ENCODE measurements around the gene LCAT. TPM values are rescaled to one million over a fixed set of nuclear protein-coding genes. Genes with fewer than 3 reads are reported as not detected.

LCAT gene
- total and polyA plus RNA-seq, 9 of the 15 experiments (the other 6 are each of a cell fraction or from before 2014, with no cell fraction given): 0.46 to 21.0 (median 5.0) TPM

- peak; percentile 52; the same call in 1 of the 2 replicates for TF ChIP-seq POLR2AphosphoS2 (IDR thresholded peaks at IDR 0.05; ENCODE audit: low read length)
These were observed 3.4 kb downstream of the LCAT start (continued) for GRCh38 chr16:67940446-67941089.

GRCh38 chr16:67939507-67940445, 4.1 kb downstream of the LCAT start:
- ChIA-PET POLR2A (interaction anchor here (0.6 kb wide), 2 partner anchors 24 to 66 kb away, joined by 3 to 4 read pairs; no protein-coding TSS in a partner anchor), CTCF (ENCODE audit: low intra/inter-chr PET ratio) (no interaction called here)
- Histone ChIP-seq H3K79me2 (ENCODE audit: control insufficient read depth, insufficient read depth, low read length) (peaks cover 28% of the 10 kb centered on the region), H3K9ac (ENCODE audit: insufficient read depth in 1 of 2, low read depth in 2 of 2, low read length in 2 of 2) (peak overlapping the region in 1 of 2 experiments; percentile 68; a peak in 2 of 4 replicates), H4K20me1 (replicated peaks; ENCODE audit: control insufficient read depth, insufficient read depth, low read length) (peaks cover 12% of the 10 kb centered on the region; the same call in 1 of the 2 replicates), H3K9me1 (ENCODE audit: control insufficient read depth, insufficient read depth, low read length) (no peaks in the 10 kb centered on the region), H3K9me3 (replicated peaks; ENCODE audit: control insufficient read depth, insufficient read depth, low read depth, low read length) (no peaks in the 10 kb centered on the region; the same call in 1 of the 2 replicates), H3K4me1 (replicated peaks in 1 of 2; ENCODE audit: control insufficient read depth in 2 of 2, insufficient read depth in 2 of 2, low read length in 2 of 2) (peaks cover 17 to 76% of the 10 kb centered on the region in 2 experiments), H3K27me3 (ENCODE audit: control insufficient read depth in 2 of 2, insufficient read depth in 2 of 2, low read length in 2 of 2) (no peaks in the 10 kb centered on the region), H2AFZ (ENCODE audit: low read depth, low read length) (no peak overlapping the region), H3K36me3 (ENCODE audit: control insufficient read depth, insufficient read depth, low read length) (peaks cover 44% of the 10 kb centered on the region; the same call in 2 of the 3 replicates), H3K27ac (ENCODE audit: extremely low read depth, low read depth, low read length) (no peak overlapping the region), H3K4me2 (ENCODE audit: insufficient read depth, low read length) (no peak overlapping the region), H3K4me3 (no peak overlapping the region)
- in situ Hi-C loops (cut with MboI) (no loop called here), intact Hi-C loops (cut with micrococcal nuclease) (loop anchor here (5.0 to 10.0 kb wide), 2 partner anchors 103 to 415 kb away; partner anchors contain the start of gene RIPOR1)
- BruUV-seq (replicated peaks): no TSS peak
- ATAC-seq (no peak), FAIRE-seq (no peak), DNase-seq (ENCODE audit: extremely low read depth in 1 of 4, low spot score in 3 of 4) (no peak)
- 77% methylated on average over 29 of the region's 33 CpGs for WGBS (ENCODE audit: insufficient coverage, low coverage, missing lambda C conversion rate)
- no peak for TF ChIP-seq ZNF592 (IDR thresholded peaks at IDR 0.05)
- no peak for TF ChIP-seq SMC3 (conservative IDR thresholded peaks at IDR 0.05; ENCODE audit: insufficient read depth, low read depth, low read length)
- TF ChIP-seq FOXP1 (CRISPR knock-in tag; IDR thresholded peaks at IDR 0.05): no peak
- TF ChIP-seq TAF15 (IDR thresholded peaks at IDR 0.05; ENCODE audit: low read depth, low read length): no peak
- no peak for TF ChIP-seq BRCA1 (IDR thresholded peaks at IDR 0.05)
- no peak for TF ChIP-seq BRCA1 (CRISPR knock-in tag; IDR thresholded peaks at IDR 0.05)
- no peak for TF ChIP-seq ZNF280A (IDR thresholded peaks at IDR 0.05; ENCODE audit: low read depth, partially characterized antibody)
- TF ChIP-seq BRF2 (IDR thresholded peaks at IDR 0.05; ENCODE audit: borderline replicate concordance, insufficient read depth, insufficient read length): no peak
- TF ChIP-seq SREBF2 (CRISPR knock-in tag; IDR thresholded peaks at IDR 0.05): no peak
